ENCODE results near the gene STAP2. TPM values are rescaled to one million over a fixed set of nuclear protein-coding genes. Genes with fewer than 3 reads are reported as not detected.

STAP2 gene
- total and polyA plus RNA-seq, 10 of the 15 experiments (the other 5 are each of a cell fraction or from before 2014, with no cell fraction given): 0.84 to 22.4 (median 15.2) TPM

DNA sequence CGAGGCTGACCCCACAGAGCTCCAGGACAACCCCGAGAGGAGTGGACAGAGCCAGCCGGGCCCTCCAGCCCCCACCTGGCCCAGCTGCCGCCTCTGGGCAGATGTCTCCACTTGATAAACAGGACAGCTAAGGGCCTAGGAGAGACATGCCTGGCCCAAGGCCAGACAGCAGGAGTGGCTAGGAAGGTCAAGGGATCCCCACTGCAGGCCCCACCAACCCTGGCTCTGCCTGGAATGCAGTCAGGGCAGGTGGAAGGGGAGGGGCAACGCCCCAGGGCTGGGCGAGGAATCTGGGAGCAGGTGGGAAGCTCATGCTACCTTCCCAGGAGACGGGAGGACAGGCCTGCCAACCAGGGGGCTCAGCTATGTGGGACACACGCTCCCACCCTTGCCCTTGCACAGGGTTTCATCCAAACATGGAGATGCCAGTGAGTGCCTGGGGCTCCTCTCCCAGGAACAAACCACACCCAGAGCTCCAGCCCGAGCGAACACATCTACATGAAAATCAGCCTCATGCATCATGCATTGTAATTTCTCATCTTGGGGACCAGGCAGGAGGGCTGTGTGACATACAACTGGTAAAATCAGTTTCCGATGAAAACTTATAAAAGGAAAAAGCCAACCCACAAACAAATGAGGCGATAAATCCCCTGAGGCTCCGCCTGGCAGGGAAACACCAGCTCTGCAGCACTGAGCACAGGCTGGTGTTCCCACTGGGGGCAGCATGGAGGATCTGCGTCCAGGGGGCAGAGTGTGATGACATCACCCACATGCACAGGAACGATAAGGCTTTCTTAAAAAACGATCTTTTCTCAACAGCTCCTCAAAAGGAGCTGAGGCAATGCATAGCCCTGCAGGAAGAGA lies 36.8 kb upstream of the STAP2 start:
- RAD21 ChIA-PET (ENCODE audit: unreplicated experiment): interaction anchor here (0.8 to 1.7 kb wide), 7 partner anchors 19 to 32 kb away, joined by 3 to 13 read pairs (median 5); partner anchors contain the start of genes CHAF1A, MPND and SH3GL1
- no peaks in the 10 kb centered on the region for H4K20me1 ChIP-seq (ENCODE audit: control insufficient read depth, insufficient read depth)
- H3K27me3 ChIP-seq (replicated peaks in 1 of 2; ENCODE audit: control insufficient read depth in 2 of 2, insufficient read depth in 2 of 2, low read length in 1 of 2): no peaks in the 10 kb centered on the region
- H3K4me1 ChIP-seq (ENCODE audit: control insufficient read depth, insufficient read depth, low read length): peaks cover 88% of the 10 kb centered on the region
- no peaks in the 10 kb centered on the region for H3K9me3 ChIP-seq (replicated peaks; ENCODE audit: control insufficient read depth, insufficient read depth, low read length)
- H3K4me3 ChIP-seq: peak overlapping the region; percentile 52
- peak; percentile 90 for DNase-seq (ENCODE audit: low read depth, low spot score)
- CTCF ChIA-PET: interaction anchor here (0.8 to 2.9 kb wide), 11 partner anchors 8 to 145 kb away, joined by 3 to 24 read pairs (median 5); partner anchors contain the start of genes CHAF1A, MPND and SH3GL1
- H3K4me2 ChIP-seq (ENCODE audit: control insufficient read depth, insufficient read depth): peak overlapping the region; percentile 93
- 8% methylated on average over 15 of the region's 16 CpGs for WGBS (ENCODE audit: insufficient coverage, insufficient replicate concordance, low lambda C conversion rate, missing lambda C conversion rate)
- no peak overlapping the region for H2AFZ ChIP-seq (ENCODE audit: control insufficient read depth, low read depth, low read length)
- SMC1A ChIA-PET (ENCODE audit: uncharacterized antibody, unreplicated experiment): interaction anchor here (0.9 to 4.1 kb wide), 5 partner anchors 19 to 145 kb away, joined by 3 to 27 read pairs (median 5); partner anchors contain the start of genes CHAF1A, EBI3 and SH3GL1
- H3K79me2 ChIP-seq (ENCODE audit: control insufficient read depth, insufficient read depth, low read length): peaks cover 97% of the 10 kb centered on the region
- POLR2A ChIA-PET: interaction anchor here (0.5 to 9.4 kb wide), 10 partner anchors 11 to 1869 kb away, joined by 3 to 110 read pairs (median 5); partner anchors contain the start of genes CHAF1A, EBI3, MPND and SH3GL1
- H3K9ac ChIP-seq (ENCODE audit: control insufficient read depth, insufficient read depth, low read length): peak overlapping the region; percentile 77
- intact Hi-C loops (cut with micrococcal nuclease; ENCODE audit: unreplicated experiment) (loop anchor here (1.0 kb wide), 1 partner anchor 20 kb away; no protein-coding TSS in a partner anchor), in situ Hi-C loops (cut with MboI) (no loop called here)
- BruUV-seq (replicated peaks): no TSS peak
- ATAC-seq: peak; percentile 78
- peaks cover 12 to 20% of the 10 kb centered on the region in 2 experiments; a peak in 3 of 4 replicates for H3K36me3 ChIP-seq (ENCODE audit: control insufficient read depth in 2 of 2, insufficient read depth in 2 of 2, low read length in 1 of 2)
- peak; percentile 89 for FAIRE-seq
- peak overlapping the region; percentile 93 for H3K27ac ChIP-seq (ENCODE audit: control insufficient read depth, insufficient read depth)
- TF ChIP-seq RELB (IDR thresholded peaks at IDR 0.05; ENCODE audit: low read depth) (peak; percentile 48; the same call in 1 of the 2 replicates), PAX5 (IDR thresholded peaks at IDR 0.05; ENCODE audit: borderline replicate concordance, low read depth, low read length) (peak; percentile 71; the same call in 1 of the 2 replicates), SREBF2 (IDR thresholded peaks at IDR 0.05; ENCODE audit: low read length) (no peak), RUNX3 (IDR thresholded peaks at IDR 0.05; ENCODE audit: low read length) (peak; percentile 73; the same call in 1 of the 2 replicates), ZBTB33 (IDR thresholded peaks at IDR 0.05) (no peak), IKZF1 (conservative IDR thresholded peaks at IDR 0.05) (peak; percentile 78), EED (IDR thresholded peaks at IDR 0.05; ENCODE audit: low read depth) (peak; percentile 77), CREM (IDR thresholded peaks at IDR 0.05; ENCODE audit: low read depth) (peak; percentile 66; the same call in 1 of the 2 replicates), MLLT1 (IDR thresholded peaks at IDR 0.05) (no peak), ATF7 (IDR thresholded peaks at IDR 0.05; ENCODE audit: low read depth) (peak; percentile 98), SMARCA5 (IDR thresholded peaks at IDR 0.05) (peak; percentile 69; the same call in 1 of the 2 replicates), SMC3 (IDR thresholded peaks at IDR 0.05; ENCODE audit: borderline replicate concordance, low read length) (0 out of 2 replicates have a peak, but pooled peaks have one; percentile 2), SUPT20H (IDR thresholded peaks at IDR 0.05; ENCODE audit: borderline replicate concordance, control insufficient read depth, low read depth, low read length) (no peak), CEBPB (IDR thresholded peaks at IDR 0.05; ENCODE audit: borderline replicate concordance in 1 of 2, low read depth in 2 of 2, low read length in 2 of 2) (0 out of 4 replicates have a peak, but pooled peaks of 1 of the 2 experiments have one; percentile 10), POLR2AphosphoS5 (IDR thresholded peaks at IDR 0.05; ENCODE audit: low read length) (0 out of 2 replicates have a peak, but pooled peaks have one; percentile 63), RAD21 (IDR thresholded peaks at IDR 0.05; ENCODE audit: insufficient read depth, low read depth, low read length) (0 out of 2 replicates have a peak, but pooled peaks have one; percentile 27)

All from GM12878 (cell line).